ENCODE results near the gene C10orf105. TPM values are rescaled to one million over a fixed set of nuclear protein-coding genes. Genes with fewer than 3 reads are reported as not detected.

C10orf105 gene, protein sequence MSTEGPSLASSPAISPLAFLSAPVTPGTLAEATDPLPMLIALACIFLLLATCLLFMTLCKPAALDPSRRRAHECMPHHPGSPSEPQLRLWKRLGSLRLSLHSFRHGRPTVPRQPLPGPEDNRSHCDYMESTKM
- 0.17 and 0.18 TPM in 2 replicates for total RNA-seq (2014; rRNA removed; shearing (Covaris generic))

DNA sequence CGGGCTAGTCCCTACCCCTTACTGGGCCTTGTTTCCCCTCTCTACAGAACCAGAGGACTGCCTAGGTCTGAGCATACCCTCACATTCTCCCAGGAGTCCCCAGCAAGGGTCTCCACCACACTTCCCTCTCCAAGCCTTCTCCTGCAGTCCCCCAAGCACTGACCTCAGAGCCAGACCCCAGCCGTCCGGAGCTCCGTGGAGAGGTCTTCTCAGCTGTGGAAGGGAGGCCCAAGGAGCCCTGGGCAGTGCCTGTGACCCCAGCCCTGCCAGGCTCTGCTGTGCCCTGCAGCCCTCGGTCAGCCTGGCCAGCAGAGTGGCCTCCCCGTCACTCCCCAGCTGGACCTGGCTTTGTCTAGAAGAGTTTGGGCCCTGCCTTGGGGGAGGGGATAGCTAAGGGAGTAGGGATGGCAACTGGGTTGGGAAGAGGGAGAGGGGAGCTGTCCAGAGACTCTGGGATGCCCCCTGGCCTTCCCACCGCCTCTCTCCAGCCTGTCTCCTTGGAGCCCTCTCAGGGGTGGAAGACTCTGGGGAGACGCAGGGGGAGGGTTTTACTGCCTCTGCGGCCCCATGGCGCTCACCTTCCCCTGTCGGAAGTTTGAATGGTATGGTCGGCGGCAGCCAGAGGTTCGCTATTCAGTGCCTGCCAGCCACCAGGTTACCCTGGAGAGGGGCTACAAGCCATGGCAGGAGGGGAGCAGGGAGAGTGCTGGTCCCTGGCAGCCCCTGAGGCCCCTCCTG, at the start of gene C10orf105:
Gene C10orf105, minus strand, starts transcription at position 315 of the 738 bp plus-strand sequence. CDS start 3,441 bp downstream, outside the sequence.
- Histone ChIP-seq H3K27me3 (ENCODE audit: control insufficient read depth, insufficient read depth, low read length) (no peaks in the 10 kb centered on the region), H3K36me3 (replicated peaks; ENCODE audit: control insufficient read depth, insufficient read depth, low read length) (no peaks in the 10 kb centered on the region), H3K4me3 (ENCODE audit: insufficient read depth, low read depth, low read length) (no peak within 1 kb of the TSS)
- DNase-seq: peak; percentile 91

DNA sequence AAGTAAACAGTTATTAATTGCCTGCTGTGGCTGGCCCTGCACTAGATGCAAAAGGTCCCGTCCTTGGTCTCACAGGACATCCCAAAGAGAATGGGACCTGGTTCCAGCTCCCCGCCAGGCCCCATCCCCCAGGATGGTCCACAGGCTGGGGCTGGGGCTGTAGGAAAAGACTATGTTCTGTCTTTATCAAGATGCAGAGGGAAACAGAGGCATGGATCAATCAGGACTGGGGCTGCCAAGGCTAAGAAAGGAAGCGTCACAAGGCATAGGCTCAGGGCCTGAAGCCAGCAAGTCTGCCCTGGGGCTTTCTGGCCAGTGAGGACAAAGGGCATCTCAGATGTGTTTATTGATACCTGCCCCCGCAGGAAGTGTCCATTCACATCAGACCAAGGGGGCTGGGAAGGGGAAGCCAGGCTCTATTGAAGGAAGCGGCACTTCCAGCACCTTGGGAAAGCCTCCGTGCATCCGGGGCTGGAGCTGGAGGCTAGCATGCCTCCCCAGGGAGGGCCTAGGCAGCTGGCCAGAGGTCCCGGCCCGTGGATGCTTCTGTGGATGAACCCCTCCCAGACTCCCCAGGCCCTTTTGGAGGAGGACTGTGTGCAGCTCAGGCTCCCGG, 48.0 kb upstream of the C10orf105 start:
- Histone ChIP-seq H3K27me3 (ENCODE audit: control insufficient read depth, insufficient read depth, low read length) (peaks cover 3% of the 10 kb centered on the region; the same call in 1 of the 2 replicates), H3K4me3 (ENCODE audit: insufficient read depth, low read depth, low read length) (no peak overlapping the region), H3K36me3 (replicated peaks; ENCODE audit: control insufficient read depth, insufficient read depth, low read length) (no peaks in the 10 kb centered on the region)
- DNase-seq: no peak

DNA sequence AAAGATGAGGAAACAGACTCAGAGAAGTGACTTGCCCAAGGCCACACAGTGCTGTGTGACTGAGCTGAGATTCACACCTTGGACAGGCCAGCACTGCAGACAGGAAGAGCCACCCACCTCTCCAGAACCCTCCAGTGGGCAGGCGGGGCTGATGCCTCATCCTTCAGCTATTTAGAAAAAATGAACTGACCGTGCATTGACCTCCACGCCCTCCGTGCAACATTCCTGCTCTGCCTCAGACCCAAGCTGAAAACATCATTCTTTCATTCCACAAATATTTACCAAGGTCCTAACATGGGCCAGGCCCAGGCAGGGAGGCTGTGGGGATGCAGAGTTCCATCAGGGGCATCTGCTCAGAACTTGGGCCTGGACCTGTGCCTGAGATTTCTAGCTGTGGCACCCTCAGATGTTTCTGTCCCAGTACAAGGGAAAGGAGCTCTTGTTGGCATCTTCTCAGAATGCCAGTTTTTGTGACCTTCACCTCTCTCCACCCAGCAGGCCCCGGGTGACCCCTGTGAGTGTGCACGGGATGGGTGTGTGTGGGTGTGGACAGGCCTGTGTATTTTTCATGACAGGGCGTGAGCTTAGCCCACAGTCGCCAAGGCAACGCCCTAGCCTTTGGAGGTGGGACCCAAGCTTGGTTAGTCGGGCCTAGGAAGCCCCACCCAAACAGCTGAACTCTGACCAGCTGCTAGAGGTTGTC, 47.3 kb upstream of the C10orf105 start:
- no peak for DNase-seq
- Histone ChIP-seq H3K27me3 (ENCODE audit: control insufficient read depth, insufficient read depth, low read length) (no peaks in the 10 kb centered on the region; the same call in 1 of the 2 replicates), H3K36me3 (replicated peaks; ENCODE audit: control insufficient read depth, insufficient read depth, low read length) (no peaks in the 10 kb centered on the region), H3K4me3 (ENCODE audit: insufficient read depth, low read depth, low read length) (no peak overlapping the region)

DNA sequence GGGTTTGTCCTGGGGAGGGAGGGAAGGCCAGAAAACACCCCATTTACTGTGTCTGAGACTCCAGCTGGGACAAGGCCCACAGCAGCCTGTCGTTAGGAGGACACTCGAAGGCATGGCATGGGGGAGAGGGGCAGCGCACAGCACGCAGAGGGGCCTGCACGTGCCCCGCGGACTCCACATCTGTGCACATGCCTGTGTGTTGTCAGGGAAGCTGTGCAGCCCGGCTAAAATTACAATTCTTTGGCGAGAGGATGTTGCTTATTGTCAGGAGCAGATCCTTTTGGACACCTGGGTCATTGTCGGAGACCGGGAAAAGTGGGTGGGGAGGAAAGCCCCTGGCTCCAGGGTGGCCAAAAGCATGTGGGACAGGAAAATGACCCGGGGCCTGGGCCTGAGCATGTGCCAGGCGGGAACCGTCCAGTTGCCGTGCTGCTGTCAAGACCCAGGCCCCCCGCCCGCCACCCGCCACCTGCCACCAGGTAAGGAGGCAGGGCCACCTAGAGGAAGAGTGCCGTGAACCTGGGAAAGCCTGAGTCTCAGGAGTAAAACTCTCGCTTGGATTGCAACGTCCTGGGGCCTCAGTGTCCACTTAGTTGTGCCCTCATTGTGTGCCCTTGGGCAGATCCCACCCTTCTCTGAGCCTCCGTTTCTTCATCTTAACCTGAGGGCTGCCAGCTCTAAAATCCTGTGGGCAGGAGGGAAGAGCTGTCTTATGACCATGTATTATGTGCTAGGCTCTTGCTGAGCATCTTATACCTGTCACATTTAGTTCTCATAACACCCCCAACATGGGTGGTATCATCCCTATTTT, 46.5 kb upstream of the C10orf105 start:
- Histone ChIP-seq H3K4me3 (ENCODE audit: insufficient read depth, low read depth, low read length) (no peak overlapping the region), H3K27me3 (ENCODE audit: control insufficient read depth, insufficient read depth, low read length) (no peaks in the 10 kb centered on the region; the same call in 1 of the 2 replicates), H3K36me3 (replicated peaks; ENCODE audit: control insufficient read depth, insufficient read depth, low read length) (no peaks in the 10 kb centered on the region)
- DNase-seq: no peak

DNA sequence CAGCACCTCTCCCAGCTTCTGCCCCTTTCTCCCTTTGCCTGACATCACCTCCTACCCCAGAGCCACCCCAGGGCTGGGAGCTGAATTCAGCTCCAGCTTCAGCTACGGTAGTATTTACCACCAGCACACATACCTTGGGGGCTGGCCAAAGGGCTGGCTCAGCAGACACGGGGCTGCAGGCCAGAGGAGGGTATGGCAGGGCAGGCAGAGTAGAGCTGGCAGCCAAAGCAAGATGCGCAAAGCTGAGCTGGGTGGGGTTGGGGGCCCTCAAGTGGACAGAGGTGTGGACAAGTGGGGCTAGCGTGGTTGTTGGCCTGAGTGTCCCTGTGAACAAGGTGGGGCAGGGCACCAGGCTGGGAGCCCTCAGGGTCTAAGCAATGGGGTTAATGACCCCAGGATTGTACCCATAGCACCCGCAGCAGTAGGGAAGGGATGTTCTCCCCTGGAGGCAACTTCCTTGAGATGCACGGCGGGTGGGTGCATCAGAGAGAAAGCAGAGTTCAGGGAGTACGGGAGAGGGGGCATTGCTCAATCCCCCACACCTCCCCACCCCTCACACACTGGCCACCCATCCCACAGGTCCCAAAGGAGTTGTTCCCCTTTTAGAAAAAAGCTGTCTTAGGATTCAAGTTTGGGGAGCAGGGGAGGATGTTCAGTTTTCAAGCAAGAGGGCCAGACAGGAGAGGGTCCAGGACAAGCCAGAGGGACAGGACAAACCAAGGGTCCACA, 45.8 kb upstream of the C10orf105 start:
- Histone ChIP-seq H3K27me3 (ENCODE audit: control insufficient read depth, insufficient read depth, low read length) (no peaks in the 10 kb centered on the region; the same call in 1 of the 2 replicates), H3K36me3 (replicated peaks; ENCODE audit: control insufficient read depth, insufficient read depth, low read length) (no peaks in the 10 kb centered on the region), H3K4me3 (ENCODE audit: insufficient read depth, low read depth, low read length) (no peak overlapping the region)
- no peak for DNase-seq

DNA sequence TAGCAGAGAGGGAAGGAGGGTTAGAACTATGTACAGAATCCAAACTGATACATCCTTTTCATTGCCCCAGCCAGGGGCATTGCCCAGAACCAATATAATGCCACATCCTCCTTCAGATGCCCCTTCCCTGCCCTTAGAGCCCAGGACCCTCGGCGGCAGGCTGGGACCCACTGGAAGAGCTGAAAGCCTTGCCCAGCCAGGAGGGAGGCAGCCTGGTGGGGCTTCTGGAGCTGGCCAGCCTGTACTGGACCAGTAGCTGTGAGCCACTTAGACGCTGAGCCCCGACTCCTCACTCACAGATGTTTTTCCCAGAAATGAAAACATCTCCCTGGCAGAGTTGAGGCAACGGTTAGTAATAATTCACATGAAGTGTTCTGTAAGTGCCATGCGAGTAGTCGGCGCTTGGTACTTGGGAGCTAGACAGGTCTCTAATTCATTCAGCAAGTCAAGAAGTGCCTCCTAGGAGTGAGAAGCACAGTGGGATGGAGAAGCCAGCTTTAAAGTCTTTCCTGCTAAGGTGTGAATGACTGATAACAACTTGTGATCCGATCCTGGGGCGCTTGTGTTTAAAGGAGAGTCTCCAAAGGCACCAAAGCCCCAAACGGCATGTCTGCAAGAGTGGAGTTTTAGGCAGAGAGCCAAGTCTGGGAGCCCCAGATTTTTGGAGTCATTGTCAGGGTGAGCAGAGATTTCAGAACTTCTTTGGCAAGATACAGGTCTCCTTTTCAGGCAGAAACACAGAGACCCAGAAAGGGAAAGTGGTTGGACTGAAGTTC, 44.0 kb upstream of the C10orf105 start:
- Histone ChIP-seq H3K4me3 (ENCODE audit: insufficient read depth, low read depth, low read length) (no peak overlapping the region), H3K36me3 (replicated peaks; ENCODE audit: control insufficient read depth, insufficient read depth, low read length) (no peaks in the 10 kb centered on the region), H3K27me3 (ENCODE audit: control insufficient read depth, insufficient read depth, low read length) (no peaks in the 10 kb centered on the region; the same call in 1 of the 2 replicates)
- no peak for DNase-seq

DNA sequence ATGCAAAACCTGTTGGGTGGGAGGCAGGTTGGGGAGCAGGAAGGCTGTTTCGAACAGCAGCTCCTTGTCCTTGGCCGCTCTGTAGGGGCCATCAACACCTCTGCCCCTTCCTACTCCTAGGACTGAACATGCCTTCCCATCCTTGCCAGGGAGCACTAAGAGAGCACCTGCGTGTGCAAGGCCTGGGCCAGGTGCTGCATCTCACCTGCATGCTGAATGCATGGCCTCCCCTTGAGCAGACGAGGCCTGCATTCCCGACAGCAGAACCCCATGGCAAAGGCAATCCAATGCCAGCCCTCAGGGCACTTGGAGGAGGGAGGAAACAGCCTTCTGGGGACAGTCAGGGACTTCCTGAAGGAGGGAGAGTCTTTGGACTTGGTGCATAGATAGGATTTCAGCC, 42.7 kb upstream of the C10orf105 start:
- Histone ChIP-seq H3K36me3 (replicated peaks; ENCODE audit: control insufficient read depth, insufficient read depth, low read length) (no peaks in the 10 kb centered on the region), H3K4me3 (ENCODE audit: insufficient read depth, low read depth, low read length) (no peak overlapping the region), H3K27me3 (ENCODE audit: control insufficient read depth, insufficient read depth, low read length) (no peaks in the 10 kb centered on the region; the same call in 1 of the 2 replicates)
- DNase-seq: no peak

DNA sequence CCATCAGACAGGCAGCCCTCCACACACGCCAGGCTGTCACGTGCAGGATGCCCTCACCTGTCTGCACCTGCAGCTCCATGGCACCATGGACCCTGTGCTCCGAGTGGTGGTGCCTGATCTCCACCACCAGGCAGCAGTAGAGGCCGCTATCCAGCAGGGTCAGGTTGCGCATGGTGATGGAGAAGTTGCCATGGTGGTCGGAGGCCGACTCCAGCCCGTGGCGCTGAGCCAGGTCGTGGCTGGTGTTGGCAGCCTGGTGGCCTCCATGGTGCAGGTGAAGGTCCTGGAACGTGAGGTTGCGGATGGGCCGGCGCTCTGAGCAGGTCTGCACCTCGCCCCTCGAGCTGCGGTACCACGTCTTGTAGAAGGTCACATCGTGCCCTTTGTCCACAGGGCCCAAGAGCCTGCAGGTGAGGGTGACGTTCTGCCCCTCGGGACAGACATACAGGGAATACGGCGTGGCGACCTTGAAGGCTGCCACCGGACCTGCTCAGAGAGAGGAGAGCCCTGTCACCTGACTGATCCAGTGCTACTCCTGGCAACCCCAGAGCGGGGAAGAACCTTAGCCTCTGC, 42.0 kb upstream of the C10orf105 start:
- Histone ChIP-seq H3K36me3 (replicated peaks; ENCODE audit: control insufficient read depth, insufficient read depth, low read length) (no peaks in the 10 kb centered on the region), H3K4me3 (ENCODE audit: insufficient read depth, low read depth, low read length) (no peak overlapping the region), H3K27me3 (ENCODE audit: control insufficient read depth, insufficient read depth, low read length) (no peaks in the 10 kb centered on the region; the same call in 1 of the 2 replicates)
- DNase-seq: peak; percentile 79

DNA sequence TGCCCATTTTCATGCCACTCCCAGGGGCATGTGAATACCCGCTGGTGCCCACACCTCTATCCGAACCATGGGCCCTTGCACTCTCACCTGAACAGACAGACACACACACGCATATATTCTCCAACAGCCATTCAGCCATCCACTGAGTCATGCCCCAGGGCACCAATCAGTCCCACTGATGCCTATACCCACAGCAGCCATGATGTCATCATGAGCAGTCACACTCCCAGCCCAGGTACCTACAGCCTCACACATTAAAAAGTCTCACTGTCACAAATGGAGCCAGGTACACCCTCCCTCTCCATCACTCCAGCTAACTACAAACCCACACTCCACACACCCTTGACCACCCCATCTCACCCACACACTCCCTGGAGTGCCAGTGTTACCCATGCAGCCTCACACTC, 41.5 kb upstream of the C10orf105 start:
- Histone ChIP-seq H3K4me3 (ENCODE audit: insufficient read depth, low read depth, low read length) (no peak overlapping the region), H3K36me3 (replicated peaks; ENCODE audit: control insufficient read depth, insufficient read depth, low read length) (no peaks in the 10 kb centered on the region), H3K27me3 (ENCODE audit: control insufficient read depth, insufficient read depth, low read length) (no peaks in the 10 kb centered on the region; the same call in 1 of the 2 replicates)
- no peak for DNase-seq

DNA sequence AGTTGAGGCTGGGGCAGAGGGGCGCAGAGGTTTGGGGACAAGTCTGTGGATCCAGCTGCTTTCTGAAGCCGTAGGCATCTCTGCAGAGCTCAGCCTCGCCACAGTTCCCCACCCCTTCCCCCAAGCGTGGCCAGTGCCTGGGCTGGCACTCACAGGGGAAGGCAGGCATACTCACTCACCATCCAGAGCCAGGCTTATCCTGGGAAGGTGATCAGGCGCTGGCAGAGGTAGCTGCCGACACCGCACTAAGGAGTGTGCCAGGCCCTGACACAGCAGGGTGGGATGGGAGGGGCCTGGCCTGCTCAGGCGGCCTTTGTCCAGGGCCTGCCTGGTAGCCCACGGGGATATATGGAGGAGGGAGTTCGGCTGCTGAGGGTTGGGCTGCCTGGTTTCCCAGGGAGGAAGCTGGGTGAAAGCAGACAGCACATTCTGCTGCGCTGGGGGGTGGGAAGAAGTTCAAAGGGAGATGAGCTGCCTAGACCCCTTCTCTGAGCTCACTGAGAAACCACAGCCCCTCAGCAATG, 37.9 kb upstream of the C10orf105 start:
- DNase-seq: peak; percentile 88
- H3K4me3 ChIP-seq (ENCODE audit: insufficient read depth, low read depth, low read length): no peak overlapping the region
- H3K27me3 ChIP-seq (ENCODE audit: control insufficient read depth, insufficient read depth, low read length): no peaks in the 10 kb centered on the region
- H3K36me3 ChIP-seq (replicated peaks; ENCODE audit: control insufficient read depth, insufficient read depth, low read length): no peaks in the 10 kb centered on the region

DNA sequence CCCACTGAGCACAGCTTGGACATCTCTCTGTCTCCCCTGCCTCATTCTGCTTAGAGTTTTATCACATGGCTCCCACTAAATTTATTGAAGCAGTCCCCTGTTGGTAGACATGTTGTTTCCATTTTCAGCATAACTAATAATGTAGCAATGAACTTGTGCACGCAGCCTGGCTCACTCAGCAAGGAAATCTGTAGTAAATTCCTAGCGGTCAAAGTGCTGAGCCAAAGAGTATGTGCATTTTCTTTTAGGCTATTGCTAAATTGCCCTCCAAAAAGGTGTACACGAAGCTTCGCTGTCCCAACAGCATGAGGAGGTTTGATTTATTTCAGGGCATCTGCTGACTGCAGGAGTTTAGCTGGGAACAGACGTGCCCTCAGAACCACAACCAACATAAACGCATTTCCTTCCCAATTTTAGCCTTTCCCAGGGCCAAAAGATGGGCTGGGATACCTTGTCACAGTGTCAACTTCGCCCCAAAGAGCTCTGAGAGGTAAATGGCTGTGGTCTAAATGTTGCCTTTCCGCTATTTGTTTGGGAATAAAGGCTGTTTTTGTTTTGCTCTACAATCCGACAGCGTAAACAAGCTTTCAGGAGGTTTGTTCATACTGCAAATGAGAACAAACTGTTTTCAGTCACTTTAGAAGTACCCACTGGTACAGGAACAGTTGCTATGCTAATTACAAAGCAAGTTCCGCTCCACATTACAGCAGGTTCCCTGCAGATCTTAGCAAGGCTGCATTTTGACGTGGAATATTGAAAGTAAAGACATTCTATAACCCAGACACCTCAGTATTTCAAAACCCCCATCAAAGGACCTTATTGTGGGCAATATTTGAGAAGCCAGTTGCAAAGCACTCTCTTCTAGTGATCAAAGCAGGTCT, 37.0 kb upstream of the C10orf105 start:
- DNase-seq: no peak
- H3K27me3 ChIP-seq (ENCODE audit: control insufficient read depth, insufficient read depth, low read length): no peaks in the 10 kb centered on the region

More for the DNA sequence above, 37.0 kb upstream of the C10orf105 start:
- no peaks in the 10 kb centered on the region for H3K36me3 ChIP-seq (replicated peaks; ENCODE audit: control insufficient read depth, insufficient read depth, low read length)
- no peak overlapping the region for H3K4me3 ChIP-seq (ENCODE audit: insufficient read depth, low read depth, low read length)
